HG02623 (cell line): Measurements from ENCODE around the gene CLDN1.

Experiments
- ATAC-seq: cut with Tn5 transposase; IDR thresholded peaks from one replicate; pipeline ENCODE4 v1.9.1; 2021; ENCODE audit warnings: moderate library complexity; ENCODE audit not compliant: unreplicated experiment

Gene CLDN1

DNA sequence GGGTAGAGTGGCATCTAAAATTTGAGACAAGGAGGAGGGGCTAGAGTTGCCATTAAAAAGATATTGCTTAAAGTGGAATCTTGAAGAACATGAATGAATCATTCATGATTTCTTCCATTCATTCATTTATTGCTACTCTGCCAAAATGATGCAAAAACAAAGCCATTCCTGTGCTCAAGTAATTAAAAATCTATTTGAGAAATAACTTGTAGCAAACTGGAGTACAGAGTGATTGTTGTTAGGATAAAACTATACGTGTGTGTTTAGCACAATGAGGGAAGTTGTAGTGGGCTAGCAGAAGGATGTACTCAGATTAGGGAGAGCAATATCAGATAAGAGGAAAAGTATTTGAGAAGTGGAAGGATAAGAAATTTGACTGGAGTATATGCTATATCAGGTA is 11.7 kb upstream of the CLDN1 start:
- no peak for ATAC-seq

DNA sequence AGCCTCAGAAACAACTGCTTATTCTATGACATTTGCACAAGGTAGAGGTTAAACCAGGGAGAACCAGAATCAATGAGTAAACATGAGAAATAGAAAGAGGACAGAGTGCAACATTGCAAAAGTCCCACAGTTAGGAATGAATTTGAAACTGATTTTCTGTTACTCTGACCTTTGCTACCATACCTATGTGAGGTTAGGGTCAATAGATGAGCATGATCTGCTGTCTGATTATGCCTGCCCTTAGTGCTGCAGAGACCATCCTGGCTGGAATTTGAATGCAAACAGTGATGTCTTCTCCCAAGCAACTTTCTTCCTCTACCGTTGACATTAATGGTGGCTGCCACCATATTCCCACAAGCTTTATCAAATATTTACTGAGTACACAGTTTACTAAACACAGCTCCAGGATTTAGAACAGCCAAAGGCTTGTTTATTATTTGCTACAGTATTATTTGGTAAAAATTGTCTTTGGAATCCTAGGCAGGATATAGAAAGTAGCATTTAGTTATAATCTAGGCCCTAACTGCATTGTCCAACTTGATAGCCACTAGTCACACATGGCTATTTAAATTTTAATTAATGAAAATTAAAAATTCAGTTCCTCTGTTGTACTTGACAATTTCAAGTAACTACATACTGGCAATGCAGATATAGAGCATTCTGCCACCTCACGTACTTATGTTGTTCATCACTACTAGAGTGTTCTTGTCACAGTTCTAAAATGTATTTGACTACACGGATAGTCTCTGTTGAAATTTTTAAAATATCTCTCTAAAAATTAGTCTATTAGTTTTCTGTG is 8.9 kb upstream of the CLDN1 start:
- ATAC-seq: no peak

- no peak for ATAC-seq
Observed at GRCh38 chr3:190326930-190327329, 4.7 kb upstream of the CLDN1 start.

DNA sequence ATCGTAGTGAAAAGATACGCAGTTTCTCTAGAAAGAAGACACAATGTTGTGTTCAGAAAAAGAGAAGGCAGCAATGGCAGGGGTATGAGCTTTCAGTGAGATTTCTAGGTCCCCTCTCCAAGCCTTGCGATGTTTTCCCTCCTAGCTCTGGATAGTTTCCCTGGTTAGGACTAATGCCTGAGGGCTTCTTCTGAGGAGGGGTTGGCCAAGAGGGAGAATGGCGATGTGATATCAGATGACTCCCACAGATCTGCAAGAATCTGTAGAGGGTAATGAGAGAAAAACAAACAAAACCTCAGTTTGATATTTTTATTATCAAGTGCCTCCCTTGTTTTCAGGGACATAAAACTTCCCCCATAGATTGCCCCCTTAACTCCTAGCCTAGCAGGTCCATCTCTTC is 4.1 kb upstream of the CLDN1 start:
- no peak for ATAC-seq

DNA sequence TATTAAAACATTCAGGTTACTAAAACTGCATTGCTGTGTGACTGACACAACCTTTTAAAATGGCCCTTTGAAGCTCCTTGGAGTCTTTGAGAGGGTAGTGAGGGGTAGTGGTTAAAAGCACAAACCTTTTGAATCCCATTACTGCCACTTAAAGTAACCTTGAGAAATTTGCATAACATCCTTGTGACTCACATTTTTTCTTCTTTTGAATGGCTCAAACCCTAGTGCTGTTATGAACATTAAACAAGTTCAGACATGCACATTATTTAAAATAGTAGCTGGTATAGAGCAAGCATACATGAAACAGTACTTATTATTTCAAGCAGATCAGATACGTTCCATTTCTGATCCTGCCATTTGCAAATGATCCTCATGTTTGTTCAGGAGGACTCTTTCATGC is 3.7 kb upstream of the CLDN1 start:
- ATAC-seq: no peak

DNA sequence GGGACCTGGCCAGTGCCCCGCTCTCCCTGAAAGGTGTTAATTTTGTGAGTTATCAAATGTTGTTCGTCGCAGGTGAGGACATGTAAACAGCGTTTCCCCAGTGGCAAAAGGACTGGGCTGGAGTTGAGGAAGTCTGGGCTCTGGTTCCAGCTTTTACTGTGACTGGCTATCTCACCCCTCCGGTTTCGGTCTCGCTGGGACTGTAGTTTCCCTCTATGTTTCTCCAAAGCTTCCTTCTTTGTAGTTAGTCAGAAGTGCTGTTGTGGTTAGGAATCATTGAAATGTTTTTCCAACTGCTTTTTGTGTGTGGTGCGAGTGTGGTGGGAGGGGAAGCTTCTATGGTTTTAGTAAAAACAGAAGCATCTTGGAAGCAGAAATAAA is 990 bp upstream of the CLDN1 start:
- ATAC-seq: no peak

- no peak for ATAC-seq
Observed at GRCh38 chr3:190322604-190323245, 479 bp upstream of the CLDN1 start.

- no peak for ATAC-seq
Observed at GRCh38 chr3:190320594-190321362, 1.5 kb downstream of the CLDN1 start.

DNA sequence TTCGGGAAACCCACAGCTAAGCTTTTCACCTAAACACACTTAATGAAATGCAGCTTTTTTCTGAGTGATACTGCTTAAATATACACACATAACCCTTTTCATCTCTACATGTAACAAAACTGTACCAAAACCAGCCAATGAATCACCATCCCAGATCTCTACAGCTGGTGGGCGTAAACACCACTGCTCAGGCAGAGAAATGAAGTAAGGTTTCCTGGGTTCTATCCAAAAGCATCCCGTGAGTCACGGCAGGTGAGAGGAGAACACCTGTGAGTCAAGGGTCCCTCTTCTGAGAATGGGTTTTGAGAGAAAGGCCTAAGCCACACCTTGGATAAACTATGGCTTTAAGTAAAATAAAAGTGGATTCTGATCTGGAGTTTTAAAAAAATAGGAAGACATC is 2.6 kb downstream of the CLDN1 start:
- ATAC-seq: no peak

DNA sequence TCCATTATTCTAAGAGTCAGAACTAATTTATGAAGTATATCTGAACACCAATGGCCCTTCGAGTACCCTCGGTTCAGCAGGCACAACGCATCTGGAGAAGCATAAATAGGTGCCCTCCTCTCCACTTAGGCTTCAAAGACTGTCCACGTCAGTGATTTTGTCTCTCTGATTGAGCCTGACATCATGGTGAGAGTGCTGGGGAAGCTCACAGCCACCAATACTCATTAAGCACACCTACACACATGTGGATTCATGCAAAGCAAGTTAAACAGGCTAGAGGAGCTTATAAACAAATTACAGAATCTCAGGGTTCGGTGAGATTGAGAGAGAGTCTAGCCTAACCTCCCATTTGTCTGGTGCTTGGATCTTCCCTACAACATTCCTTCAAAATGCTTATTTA is 3.6 kb downstream of the CLDN1 start:
- no peak for ATAC-seq

- no peak for ATAC-seq
Observed at GRCh38 chr3:190314741-190315140, 7.5 kb downstream of the CLDN1 start.

DNA sequence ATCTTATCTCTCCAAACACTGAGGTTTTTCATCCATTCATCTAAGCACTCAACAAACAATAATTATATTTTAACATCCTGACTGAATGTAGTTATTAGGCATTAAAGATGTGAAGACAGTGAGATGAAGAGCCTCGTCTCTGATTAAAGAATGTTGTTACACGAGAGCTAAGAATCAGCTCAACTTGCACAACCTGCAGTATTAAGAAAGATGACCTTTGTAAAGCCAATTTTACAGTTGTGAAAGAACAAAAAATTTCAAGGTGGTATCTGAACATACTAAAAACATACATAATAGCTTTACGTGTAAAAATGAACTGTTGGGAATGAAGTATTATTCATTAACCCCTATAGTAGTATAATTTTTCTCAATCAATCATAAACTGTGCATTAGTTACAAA is 12.8 kb downstream of the CLDN1 start:
- ATAC-seq: no peak

GRCh38 chr3:190308154-190308553 is 14.1 kb downstream of the CLDN1 start:
- ATAC-seq: no peak

GRCh38 chr3:190307164-190307545 is 15.1 kb downstream of the CLDN1 start:
- no peak for ATAC-seq

- no peak for ATAC-seq
Observed at GRCh38 chr3:190306513-190307163, 15.6 kb downstream of the CLDN1 start.

DNA sequence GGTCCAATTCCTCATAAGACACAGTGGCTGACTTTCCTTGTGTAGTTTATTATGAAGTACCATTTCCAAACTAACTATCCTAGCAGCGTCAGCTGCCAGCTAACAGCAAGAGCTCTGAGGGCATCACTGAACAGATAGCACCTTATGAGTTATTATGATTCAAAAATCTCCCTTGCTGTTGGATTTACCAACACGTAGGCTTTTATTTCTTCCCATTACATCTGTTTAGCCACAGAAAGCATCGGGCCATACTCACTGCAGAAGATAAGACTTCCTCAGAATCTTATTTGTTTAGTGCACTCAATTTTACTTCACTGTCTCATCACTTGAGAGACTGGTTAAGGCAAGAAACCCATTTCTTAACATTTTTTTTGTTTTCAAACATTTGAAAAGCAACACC is 16.2 kb downstream of the CLDN1 start:
- ATAC-seq: no peak

DNA sequence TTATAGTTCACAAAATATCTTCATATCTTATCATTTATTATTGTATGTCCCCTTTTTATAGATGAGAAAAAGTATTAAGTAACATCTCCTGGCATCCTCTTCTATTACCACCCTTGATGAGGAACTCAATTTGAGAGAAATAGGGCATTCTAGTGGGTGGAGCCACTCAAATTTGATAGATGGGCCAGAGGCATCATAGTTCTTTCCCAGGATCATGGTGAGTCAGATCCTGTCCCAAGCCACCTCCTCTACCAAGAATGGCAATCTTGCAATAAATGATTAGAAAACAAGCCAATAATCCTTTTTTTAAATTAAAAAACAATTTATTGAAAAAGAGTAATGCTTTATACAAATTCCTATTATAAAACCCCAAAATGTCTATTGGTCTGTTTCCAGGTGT is 16.8 kb downstream of the CLDN1 start:
- no peak for ATAC-seq

DNA sequence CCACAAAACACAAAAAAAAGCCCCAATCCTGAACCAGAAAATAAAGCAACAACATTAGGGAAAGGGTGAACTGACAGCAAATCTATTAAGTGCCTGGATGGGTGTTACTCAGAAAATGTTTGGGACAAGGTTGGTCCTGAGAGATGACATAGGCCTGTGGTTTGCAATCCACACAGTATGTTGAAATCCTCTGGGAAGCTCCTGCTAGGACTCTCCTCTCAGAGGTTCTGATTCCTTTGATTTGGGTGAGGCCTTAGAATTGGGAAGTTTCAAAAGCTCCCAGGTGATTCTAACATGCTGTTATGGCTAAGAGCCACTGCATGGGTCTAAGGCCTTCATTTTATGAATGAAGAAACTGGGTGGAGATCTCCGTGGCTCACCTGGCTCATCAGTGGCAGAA is 18.4 kb downstream of the CLDN1 start:
- ATAC-seq: no peak

- no peak for ATAC-seq
Observed at GRCh38 chr3:190302212-190302867, 19.9 kb downstream of the CLDN1 start.

GRCh38 chr3:190301591-190301990 is 20.7 kb downstream of the CLDN1 start:
- ATAC-seq: no peak

- no peak for ATAC-seq
Observed at GRCh38 chr3:190299969-190300368, 22.3 kb downstream of the CLDN1 start.
